ENCODE measurements around the gene CHD6. TPM values are rescaled to one million over a fixed set of nuclear protein-coding genes. Genes with fewer than 3 reads are reported as not detected.

Gene CHD6
- total RNA-seq (2022), result 94.5 and 98.5 TPM in 2 replicates
- Bru-seq, nascent RNA, result percentile 92 among the genes with signal in this experiment
- BruChase-seq, experiment 1, labeled RNA remaining after a 6-hour chase, result percentile 83 among the genes with signal in this experiment
- BruChase-seq, experiment 2, labeled RNA remaining after a 2-hour chase, result percentile 85 among the genes with signal in this experiment
- long read RNA-seq, full-length matches to known transcripts, result 2 of 16 reads
- long read RNA-seq, partial matches to known transcripts, result 5 of 16 reads
- long read RNA-seq, other reads (novel, unspliced or antisense), result 9 of 16 reads

GRCh38 chr20:41617902-41618806 lies at the start of gene CHD6:
Gene CHD6, minus strand, starts transcription at chr20:41618377. Its CDS starts 67,040 bp downstream, at chr20:41551337.
- no peaks in the 10 kb centered on the region for H3K27me3 Mint-ChIP-seq (ENCODE audit: unreplicated experiment)
- CTCF ChIA-PET, result interaction anchor here (0.6 to 1.3 kb wide), 9 partner anchors 14 to 1216 kb away, joined by 3 to 6 read pairs (median 5); no protein-coding TSS in a partner anchor
- peaks cover 19% of the 10 kb centered on the region for H3K36me3 Mint-ChIP-seq (ENCODE audit: insufficient read depth, unreplicated experiment)
- TF ChIP-seq, protein P1, sequence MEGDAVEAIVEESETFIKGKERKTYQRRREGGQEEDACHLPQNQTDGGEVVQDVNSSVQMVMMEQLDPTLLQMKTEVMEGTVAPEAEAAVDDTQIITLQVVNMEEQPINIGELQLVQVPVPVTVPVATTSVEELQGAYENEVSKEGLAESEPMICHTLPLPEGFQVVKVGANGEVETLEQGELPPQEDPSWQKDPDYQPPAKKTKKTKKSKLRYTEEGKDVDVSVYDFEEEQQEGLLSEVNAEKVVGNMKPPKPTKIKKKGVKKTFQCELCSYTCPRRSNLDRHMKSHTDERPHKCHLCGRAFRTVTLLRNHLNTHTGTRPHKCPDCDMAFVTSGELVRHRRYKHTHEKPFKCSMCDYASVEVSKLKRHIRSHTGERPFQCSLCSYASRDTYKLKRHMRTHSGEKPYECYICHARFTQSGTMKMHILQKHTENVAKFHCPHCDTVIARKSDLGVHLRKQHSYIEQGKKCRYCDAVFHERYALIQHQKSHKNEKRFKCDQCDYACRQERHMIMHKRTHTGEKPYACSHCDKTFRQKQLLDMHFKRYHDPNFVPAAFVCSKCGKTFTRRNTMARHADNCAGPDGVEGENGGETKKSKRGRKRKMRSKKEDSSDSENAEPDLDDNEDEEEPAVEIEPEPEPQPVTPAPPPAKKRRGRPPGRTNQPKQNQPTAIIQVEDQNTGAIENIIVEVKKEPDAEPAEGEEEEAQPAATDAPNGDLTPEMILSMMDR (IDR thresholded peaks at IDR 0.05; ENCODE audit: unreplicated experiment), result no peak
- H3K4me1 Mint-ChIP-seq (ENCODE audit: low read depth, unreplicated experiment), result peaks cover 37% of the 10 kb centered on the region
- peak within 1 kb of the TSS; percentile 78 for H3K4me3 Mint-ChIP-seq (ENCODE audit: low read depth, unreplicated experiment)
- peak within 1 kb of the TSS; percentile 66 for H3K27ac Mint-ChIP-seq (ENCODE audit: unreplicated experiment)
- DNase-seq, result peak; percentile 100
- intact Hi-C loops (cut with micrococcal nuclease; ENCODE audit: unreplicated experiment), result loop anchor here (1.0 to 5.0 kb wide), 2 partner anchors 36 to 75 kb away; no protein-coding TSS in a partner anchor
- BruUV-seq (replicated peaks), result no TSS peak
- no peaks in the 10 kb centered on the region for H3K9me3 Mint-ChIP-seq (ENCODE audit: low read depth, unreplicated experiment)

DNA sequence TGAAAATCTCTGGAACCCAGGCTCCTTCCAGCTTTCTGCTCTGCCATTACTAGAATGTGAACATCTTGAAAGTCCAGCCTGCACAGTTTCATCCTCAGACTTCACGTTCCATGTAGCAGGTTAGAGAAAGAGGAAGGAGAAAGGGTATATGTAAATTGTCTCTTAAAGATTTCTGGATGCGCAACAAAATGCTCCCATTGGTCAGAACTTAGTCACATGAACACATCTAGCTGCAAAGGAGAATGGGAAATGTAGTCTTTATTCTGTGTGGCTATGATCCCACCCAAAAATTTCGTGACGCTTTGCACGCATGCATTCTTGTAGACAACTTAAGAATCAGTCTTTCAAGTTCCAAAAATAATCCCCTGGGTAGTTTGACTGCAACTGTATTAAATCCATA lies 46.4 kb upstream of the CHD6 start:
- Mint-ChIP-seq H3K27ac (ENCODE audit: unreplicated experiment) (no peak overlapping the region), H3K27me3 (ENCODE audit: unreplicated experiment) (peaks cover 33% of the 10 kb centered on the region), H3K4me1 (ENCODE audit: low read depth, unreplicated experiment) (peaks cover 4% of the 10 kb centered on the region), H3K4me3 (ENCODE audit: low read depth, unreplicated experiment) (no peak overlapping the region), H3K36me3 (ENCODE audit: insufficient read depth, unreplicated experiment) (no peaks in the 10 kb centered on the region), H3K9me3 (ENCODE audit: low read depth, unreplicated experiment) (peaks cover 3% of the 10 kb centered on the region)
- no peak for DNase-seq
- CTCF ChIA-PET, result interaction anchor here (0.6 to 0.9 kb wide), 2 partner anchors 94 to 373 kb away, joined by 3 read pairs; no protein-coding TSS in a partner anchor
- TF ChIP-seq, protein P1 (IDR thresholded peaks at IDR 0.05; ENCODE audit: unreplicated experiment), result no peak
- no TSS peak for BruUV-seq (replicated peaks)
- intact Hi-C loops (cut with micrococcal nuclease; ENCODE audit: unreplicated experiment), result no loop called here

DNA sequence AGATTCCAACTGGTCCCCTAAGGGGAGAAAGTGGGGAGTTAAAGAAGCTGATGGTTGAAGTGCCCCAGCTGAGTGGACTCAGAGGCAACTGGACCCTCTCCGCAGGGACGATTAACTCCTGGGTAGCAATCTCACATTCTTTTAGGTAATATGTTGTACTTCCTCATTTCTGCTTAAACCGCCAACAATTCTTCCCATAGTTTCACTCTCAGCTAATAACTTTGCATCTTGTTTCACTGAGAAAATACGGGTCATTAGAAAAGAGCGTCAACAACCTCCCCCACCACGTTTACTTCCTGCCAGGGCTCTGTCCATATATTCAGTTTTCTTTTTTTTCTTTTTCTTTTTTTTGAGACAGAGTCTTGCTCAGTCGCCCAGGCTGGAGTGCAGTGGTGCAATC lies 39.5 kb upstream of the CHD6 start:
- CTCF ChIA-PET, result no interaction called here
- Mint-ChIP-seq H3K4me3 (ENCODE audit: low read depth, unreplicated experiment) (no peak overlapping the region), H3K4me1 (ENCODE audit: low read depth, unreplicated experiment) (no peaks in the 10 kb centered on the region), H3K36me3 (ENCODE audit: insufficient read depth, unreplicated experiment) (no peaks in the 10 kb centered on the region), H3K27ac (ENCODE audit: unreplicated experiment) (no peak overlapping the region), H3K27me3 (ENCODE audit: unreplicated experiment) (peaks cover 81% of the 10 kb centered on the region), H3K9me3 (ENCODE audit: low read depth, unreplicated experiment) (peaks cover 3% of the 10 kb centered on the region)
- BruUV-seq (replicated peaks), result no TSS peak
- intact Hi-C loops (cut with micrococcal nuclease; ENCODE audit: unreplicated experiment), result no loop called here
- DNase-seq, result no peak
- TF ChIP-seq, protein P1 (IDR thresholded peaks at IDR 0.05; ENCODE audit: unreplicated experiment), result no peak

DNA sequence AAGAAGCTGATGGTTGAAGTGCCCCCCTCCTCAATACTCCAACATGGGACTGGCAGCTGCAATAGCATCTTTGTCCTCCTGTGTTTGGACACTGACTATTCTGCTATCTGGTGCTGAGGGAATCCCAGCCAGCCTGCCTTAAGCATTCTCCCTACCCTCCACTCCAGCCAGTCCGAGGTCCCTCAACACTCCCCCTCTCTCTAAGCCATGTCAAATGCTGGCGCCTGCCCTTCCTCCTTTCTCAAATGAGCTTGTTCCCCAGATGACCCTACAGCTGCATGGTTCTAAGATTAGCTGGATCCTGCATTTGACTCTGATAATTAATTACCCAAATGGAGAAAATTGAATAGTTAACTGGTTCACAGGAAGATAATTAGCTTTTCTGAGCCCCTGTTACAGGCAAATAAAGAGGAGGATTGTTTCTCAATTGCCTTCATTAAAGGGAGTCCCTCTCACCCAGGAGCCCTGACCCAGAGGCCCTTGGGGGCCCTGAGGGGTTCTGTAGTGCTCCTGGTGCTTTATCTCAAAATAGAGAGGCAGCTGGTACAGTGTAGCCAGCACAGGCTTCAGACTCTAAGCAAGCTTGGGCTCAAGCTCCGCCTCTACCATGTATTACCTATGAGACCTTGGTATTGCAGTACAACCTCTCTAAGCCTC lies 37.9 kb upstream of the CHD6 start:
- Mint-ChIP-seq H3K27me3 (ENCODE audit: unreplicated experiment) (peaks cover 65% of the 10 kb centered on the region), H3K4me1 (ENCODE audit: low read depth, unreplicated experiment) (no peaks in the 10 kb centered on the region), H3K36me3 (ENCODE audit: insufficient read depth, unreplicated experiment) (no peaks in the 10 kb centered on the region), H3K27ac (ENCODE audit: unreplicated experiment) (no peak overlapping the region), H3K4me3 (ENCODE audit: low read depth, unreplicated experiment) (no peak overlapping the region), H3K9me3 (ENCODE audit: low read depth, unreplicated experiment) (peaks cover 3% of the 10 kb centered on the region)
- BruUV-seq (replicated peaks), result no TSS peak
- DNase-seq, result no peak
- CTCF ChIA-PET, result interaction anchor here (0.6 to 1.0 kb wide), 2 partner anchors 19 to 41 kb away, joined by 3 read pairs; no protein-coding TSS in a partner anchor
- intact Hi-C loops (cut with micrococcal nuclease; ENCODE audit: unreplicated experiment), result no loop called here
- TF ChIP-seq, protein P1 (IDR thresholded peaks at IDR 0.05; ENCODE audit: unreplicated experiment), result no peak

Data from Calu3 (cell line).